H4 (cell line): ENCODE measurements around the gene KIT. TPM values are rescaled to one million over a fixed set of nuclear protein-coding genes. Genes with fewer than 3 reads are reported as not detected.
A peak's percentile ranks its signal among the peaks of the same experiment; 100 is the strongest.

Experiments
- DNase-seq: peaks from one replicate; pipeline ENCODE4 v3.0.0-alpha.2; 2015; ENCODE audit warnings: low spot score
- total RNA-seq: library from RNA; depleted of rRNA; stranded (reverse); fragments of >200 nt; shearing (Covaris generic); gene quantifications from 2 replicates; pipeline ENCODE4 v1.2.3, GENCODE V29; 2014

The KIT gene
- total RNA-seq, 1 experiment from 2014 or later, result 1.2 TPM

GRCh38 chr4:54700986-54701385 lies 43.2 kb downstream of the KIT start:
- no peak for DNase-seq

GRCh38 chr4:54703182-54703581 lies 45.4 kb downstream of the KIT start:
- DNase-seq, result no peak

- DNase-seq, result no peak
Observed at GRCh38 chr4:54707406-54707805, 49.6 kb downstream of the KIT start.

- no peak for DNase-seq
Observed at GRCh38 chr4:54708339-54709279, 50.9 kb downstream of the KIT start.

GRCh38 chr4:54709400-54709799 lies 51.6 kb downstream of the KIT start:
- DNase-seq, result peak; percentile 72

GRCh38 chr4:54712206-54712605 lies 54.4 kb downstream of the KIT start:
- DNase-seq, result no peak

GRCh38 chr4:54714631-54715030 lies 56.9 kb downstream of the KIT start:
- no peak for DNase-seq

- DNase-seq, result no peak
Observed at GRCh38 chr4:54716478-54717065, 58.8 kb downstream of the KIT start.

GRCh38 chr4:54717694-54718093 lies 59.9 kb downstream of the KIT start:
- DNase-seq, result no peak

- DNase-seq, result no peak
Observed at GRCh38 chr4:54719378-54719777, 61.6 kb downstream of the KIT start.

GRCh38 chr4:54723220-54723619 lies 65.5 kb downstream of the KIT start:
- DNase-seq, result no peak

GRCh38 chr4:54723820-54724219 lies 66.1 kb downstream of the KIT start:
- DNase-seq, result no peak

GRCh38 chr4:54726907-54727306 lies 69.2 kb downstream of the KIT start:
- DNase-seq, result no peak

GRCh38 chr4:54727346-54727745 lies 69.6 kb downstream of the KIT start:
- DNase-seq, result no peak

GRCh38 chr4:54728368-54728767 lies 70.6 kb downstream of the KIT start:
- no peak for DNase-seq

GRCh38 chr4:54729256-54729655 lies 71.5 kb downstream of the KIT start:
- DNase-seq, result no peak

GRCh38 chr4:54730581-54730980 lies 72.8 kb downstream of the KIT start:
- no peak for DNase-seq

- DNase-seq, result no peak
Observed at GRCh38 chr4:54731552-54731951, 73.8 kb downstream of the KIT start.

GRCh38 chr4:54731976-54732375 lies 74.2 kb downstream of the KIT start:
- no peak for DNase-seq

GRCh38 chr4:54737421-54737820 lies 79.7 kb downstream of the KIT start:
- DNase-seq, result no peak

- DNase-seq, result no peak
Observed at GRCh38 chr4:54741202-54741601, 83.4 kb downstream of the KIT start.

- DNase-seq, result no peak
Observed at GRCh38 chr4:54742636-54743399, 85.1 kb downstream of the KIT start.

GRCh38 chr4:54743562-54743961 lies 85.8 kb downstream of the KIT start:
- no peak for DNase-seq
